Activated naive CD8-positive, alpha-beta T cell treated with anti-CD3 and anti-CD28 coated beads, Interleukin-2, amount 10 ng/mL, durations not matched to agents 7 days and 5 days (primary cell): Measurements from ENCODE around the gene ANKS1B. TPM values are rescaled to one million over a fixed set of nuclear protein-coding genes. Genes with fewer than 3 reads are reported as not detected.
"Not testable (repeated sequence)": the region's sequence is repeated elsewhere in the genome, so short reads cannot be mapped to it uniquely, and the experiment has no call there.

ENCODE experiments used
- ATAC-seq: fragments of 150-1000 bp; cut with Tn5 transposase; one replicate; pipeline ENCODE4 v1.10.0; 2021; ENCODE audit warnings: low read depth, moderate library complexity
- POLR2A ChIA-PET: fragments of 350-600 bp; sonication (Branson Sonifier 250); formaldehyde crosslinking; loops from one replicate; lab custom pipeline; 2021; ENCODE audit warnings: antibody characterized with exemption; lab: Charles Lee
- DNase-seq: peaks from one replicate; pipeline ENCODE4 v3.0.0; 2021
- H3K27ac Mint-ChIP-seq: one replicate; pipeline ENCODE4 v1.8.0; 2022; ENCODE audit warnings: mild to moderate bottlenecking, mixed read lengths
- H3K27me3 Mint-ChIP-seq: one replicate; pipeline ENCODE4 v1.8.0; 2022; ENCODE audit warnings: mild to moderate bottlenecking, moderate library complexity, mixed read lengths
- H3K36me3 Mint-ChIP-seq: one replicate; pipeline ENCODE4 v1.8.0; 2021; ENCODE audit warnings: mild to moderate bottlenecking, mixed read lengths
- H3K4me1 Mint-ChIP-seq: one replicate; pipeline ENCODE4 v1.8.0; 2021; ENCODE audit warnings: mixed read lengths
- H3K4me3 Mint-ChIP-seq: one replicate; pipeline ENCODE4 v1.8.0; 2022; ENCODE audit warnings: mild to moderate bottlenecking, moderate library complexity, mixed read lengths
- H3K9me3 Mint-ChIP-seq: one replicate; pipeline ENCODE4 v1.8.0; 2021; ENCODE audit warnings: mixed read lengths
- total RNA-seq, 2 experiments: library from RNA; stranded (reverse); gene quantifications; one replicate each; pipeline ENCODE4 v1.2.3, GENCODE V29; 2021

The ANKS1B gene
- total RNA-seq, 2 experiments from 2014 or later = not detected

DNA sequence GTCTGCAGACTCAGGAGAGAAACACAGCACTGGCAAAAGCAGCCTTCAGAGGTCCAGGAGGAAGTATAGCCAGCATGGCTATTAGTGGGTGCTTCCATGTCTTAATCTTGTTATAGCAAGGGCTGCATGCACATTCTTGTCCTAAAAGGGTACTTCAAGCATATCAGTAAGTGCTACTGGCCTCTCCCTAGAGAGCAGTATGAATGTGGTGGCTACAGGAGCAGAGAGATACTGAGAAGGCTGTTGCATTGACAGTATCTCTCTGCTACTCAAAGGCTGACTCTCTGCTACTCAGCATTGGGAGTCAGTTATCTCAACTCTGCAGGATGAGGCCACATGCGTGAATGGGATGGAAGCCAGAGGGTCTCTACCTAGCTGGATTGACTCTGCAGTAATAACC, 335.2 kb downstream of the ANKS1B start:
- Mint-ChIP-seq H3K36me3 (no peaks in the 10 kb centered on the region), H3K27me3 (no peaks in the 10 kb centered on the region), H3K27ac (no peak overlapping the region), H3K9me3 (no peaks in the 10 kb centered on the region), H3K4me1 (no peaks in the 10 kb centered on the region), H3K4me3 (no peak overlapping the region)
- POLR2A ChIA-PET = no interaction called here
- DNase-seq (no peak), ATAC-seq (no peak)

- Mint-ChIP-seq H3K27me3 (no peaks in the 10 kb centered on the region), H3K4me3 (no peak overlapping the region), H3K27ac (no peak overlapping the region), H3K4me1 (no peaks in the 10 kb centered on the region), H3K9me3 (no peaks in the 10 kb centered on the region), H3K36me3 (no peaks in the 10 kb centered on the region)
- DNase-seq (no peak), ATAC-seq (no peak)
- POLR2A ChIA-PET = no interaction called here
Measured at GRCh38 chr12:99648183-99648582, 336.6 kb downstream of the ANKS1B start.

DNA sequence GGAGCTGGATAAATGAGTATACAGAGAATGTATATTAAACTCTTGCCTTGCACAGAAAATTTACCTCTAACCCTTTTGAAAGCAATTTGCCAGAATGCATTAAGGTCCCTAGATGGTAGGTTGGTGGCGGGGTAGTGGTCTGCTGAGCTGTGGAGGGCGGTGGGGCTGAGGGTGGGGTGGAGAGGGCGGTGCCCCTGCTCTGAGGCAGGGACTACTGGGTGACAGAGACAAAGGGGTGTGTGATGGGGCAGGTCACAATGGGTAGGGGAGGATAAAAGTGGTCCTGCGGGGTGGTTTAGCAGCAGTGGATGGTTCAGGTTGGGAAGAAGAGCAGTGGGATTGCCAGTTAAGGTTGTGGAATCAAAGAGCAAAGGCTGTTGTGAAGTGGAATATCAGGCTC, 337.3 kb downstream of the ANKS1B start, which contains the start of gene GARIN6:
TSS of gene GARIN6 (plus strand) at position 301 of the 400 bp plus-strand sequence. CDS start 422 bp downstream, outside the sequence.
- POLR2A ChIA-PET = no interaction called here
- no peak for ATAC-seq
- Mint-ChIP-seq H3K27me3 (no peaks in the 10 kb centered on the region), H3K4me3 (no peak within 1 kb of the TSS), H3K9me3 (no peaks in the 10 kb centered on the region), H3K4me1 (no peaks in the 10 kb centered on the region), H3K36me3 (no peaks in the 10 kb centered on the region), H3K27ac (no peak within 1 kb of the TSS)
- no peak for DNase-seq

DNA sequence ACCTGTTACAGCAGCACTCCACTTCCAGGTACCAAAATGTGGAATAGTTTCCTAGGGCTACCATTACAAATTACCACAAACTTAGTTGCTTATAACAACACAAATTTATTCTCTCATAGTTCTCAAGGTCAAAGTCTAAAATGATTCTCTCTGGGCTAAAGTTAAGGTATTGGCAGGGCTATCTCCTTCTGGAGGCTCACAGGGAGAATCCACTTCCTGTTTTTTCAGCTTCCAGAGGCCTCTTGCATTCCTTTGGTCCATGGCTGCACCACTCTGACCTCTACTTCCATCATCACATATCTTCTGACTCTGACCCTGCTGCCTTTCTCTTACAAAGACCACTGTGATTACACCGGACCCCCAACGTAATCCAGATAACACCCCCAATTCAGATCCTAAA, 340.1 kb downstream of the ANKS1B start:
- H3K27ac Mint-ChIP-seq = no peak overlapping the region
- POLR2A ChIA-PET = no interaction called here
- no peaks in the 10 kb centered on the region for H3K4me1 Mint-ChIP-seq
- H3K27me3 Mint-ChIP-seq = no peaks in the 10 kb centered on the region
- ATAC-seq (no peak), DNase-seq (no peak)
- no peak overlapping the region for H3K4me3 Mint-ChIP-seq
- peaks cover 1% of the 10 kb centered on the region for H3K9me3 Mint-ChIP-seq
- no peaks in the 10 kb centered on the region for H3K36me3 Mint-ChIP-seq

- DNase-seq (no peak), ATAC-seq (no peak)
- H3K36me3 Mint-ChIP-seq = no peaks in the 10 kb centered on the region
- no peak overlapping the region for H3K27ac Mint-ChIP-seq
- no peaks in the 10 kb centered on the region for H3K4me1 Mint-ChIP-seq
- H3K4me3 Mint-ChIP-seq = no peak overlapping the region
- no peaks in the 10 kb centered on the region for H3K27me3 Mint-ChIP-seq
- H3K9me3 Mint-ChIP-seq = no peaks in the 10 kb centered on the region
- POLR2A ChIA-PET = no interaction called here
Measured at GRCh38 chr12:99627459-99627858, 357.3 kb downstream of the ANKS1B start.

DNA sequence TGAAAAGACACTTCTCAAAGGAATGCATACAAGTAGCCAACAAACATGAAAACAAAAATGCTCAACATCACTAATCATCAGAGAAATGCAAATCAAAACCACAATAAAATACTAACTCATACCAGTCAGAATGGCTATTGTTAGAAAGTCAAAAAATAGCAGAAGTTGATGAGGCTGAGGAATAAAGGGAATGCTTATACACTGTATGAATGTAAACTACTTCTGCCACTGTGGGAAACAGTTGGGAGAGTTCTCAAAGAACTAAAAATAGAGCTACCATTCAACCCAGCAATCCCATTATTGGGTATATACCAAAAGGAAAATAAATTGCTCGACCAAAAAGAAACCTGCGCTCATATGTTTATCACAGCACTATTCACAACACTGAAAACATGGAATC, 360.1 kb downstream of the ANKS1B start:
- H3K36me3 Mint-ChIP-seq, H3K4me1 Mint-ChIP-seq, H3K27ac Mint-ChIP-seq, POLR2A ChIA-PET, H3K27me3 Mint-ChIP-seq, H3K9me3 Mint-ChIP-seq, ATAC-seq, DNase-seq, H3K4me3 Mint-ChIP-seq: not testable (repeated sequence)

DNA sequence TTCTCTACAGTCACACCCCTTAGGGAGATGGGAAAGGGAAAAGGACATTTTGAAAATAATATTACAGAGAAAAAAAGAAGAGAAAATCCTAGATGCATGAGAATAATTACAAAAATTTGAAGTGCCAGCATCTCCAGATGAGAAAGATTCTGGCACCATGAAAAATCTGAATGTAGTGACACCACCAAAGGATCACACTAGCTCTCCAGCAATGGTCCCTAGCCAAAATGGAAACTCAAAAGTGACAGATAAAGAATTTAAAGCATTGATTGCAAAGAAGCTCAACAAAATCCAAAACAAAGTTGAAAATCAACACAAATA, 364.6 kb downstream of the ANKS1B start:
- POLR2A ChIA-PET = no interaction called here

GRCh38 chr12:99619389-99620158, 365.2 kb downstream of the ANKS1B start:
- H3K27ac Mint-ChIP-seq = no peak overlapping the region
- no peaks in the 10 kb centered on the region for H3K27me3 Mint-ChIP-seq
- POLR2A ChIA-PET = no interaction called here
- DNase-seq (no peak), ATAC-seq (no peak)
- no peak overlapping the region for H3K4me3 Mint-ChIP-seq
- no peaks in the 10 kb centered on the region for H3K9me3 Mint-ChIP-seq
- H3K4me1 Mint-ChIP-seq = no peaks in the 10 kb centered on the region
- H3K36me3 Mint-ChIP-seq = no peaks in the 10 kb centered on the region

More for the DNA sequence above, 364.6 kb downstream of the ANKS1B start:
- no peaks in the 10 kb centered on the region for H3K9me3 Mint-ChIP-seq
- H3K4me3 Mint-ChIP-seq = no peak overlapping the region
- ATAC-seq (no peak), DNase-seq (no peak)
- H3K27ac Mint-ChIP-seq = no peak overlapping the region
- no peaks in the 10 kb centered on the region for H3K27me3 Mint-ChIP-seq
- no peaks in the 10 kb centered on the region for H3K36me3 Mint-ChIP-seq
- H3K4me1 Mint-ChIP-seq = no peaks in the 10 kb centered on the region

GRCh38 chr12:99618657-99619056, 366.1 kb downstream of the ANKS1B start:
- POLR2A ChIA-PET = no interaction called here
- ATAC-seq = no peak
- H3K9me3 Mint-ChIP-seq = no peaks in the 10 kb centered on the region
- H3K27me3 Mint-ChIP-seq = no peaks in the 10 kb centered on the region
- no peaks in the 10 kb centered on the region for H3K4me1 Mint-ChIP-seq
- no peak overlapping the region for H3K27ac Mint-ChIP-seq
- DNase-seq = no peak
- no peak overlapping the region for H3K4me3 Mint-ChIP-seq
- H3K36me3 Mint-ChIP-seq = no peaks in the 10 kb centered on the region

- H3K4me3 Mint-ChIP-seq = no peak overlapping the region
- POLR2A ChIA-PET = no interaction called here
- H3K36me3 Mint-ChIP-seq = no peaks in the 10 kb centered on the region
- no peak for ATAC-seq
- H3K27me3 Mint-ChIP-seq = no peaks in the 10 kb centered on the region
- no peak for DNase-seq
- H3K4me1 Mint-ChIP-seq = no peaks in the 10 kb centered on the region
- H3K27ac Mint-ChIP-seq = no peak overlapping the region
- H3K9me3 Mint-ChIP-seq = peaks cover 4% of the 10 kb centered on the region
Measured at GRCh38 chr12:99611599-99611998, 373.1 kb downstream of the ANKS1B start.

GRCh38 chr12:99611117-99611516, 373.6 kb downstream of the ANKS1B start:
- no peaks in the 10 kb centered on the region for H3K27me3 Mint-ChIP-seq
- POLR2A ChIA-PET = no interaction called here

DNA sequence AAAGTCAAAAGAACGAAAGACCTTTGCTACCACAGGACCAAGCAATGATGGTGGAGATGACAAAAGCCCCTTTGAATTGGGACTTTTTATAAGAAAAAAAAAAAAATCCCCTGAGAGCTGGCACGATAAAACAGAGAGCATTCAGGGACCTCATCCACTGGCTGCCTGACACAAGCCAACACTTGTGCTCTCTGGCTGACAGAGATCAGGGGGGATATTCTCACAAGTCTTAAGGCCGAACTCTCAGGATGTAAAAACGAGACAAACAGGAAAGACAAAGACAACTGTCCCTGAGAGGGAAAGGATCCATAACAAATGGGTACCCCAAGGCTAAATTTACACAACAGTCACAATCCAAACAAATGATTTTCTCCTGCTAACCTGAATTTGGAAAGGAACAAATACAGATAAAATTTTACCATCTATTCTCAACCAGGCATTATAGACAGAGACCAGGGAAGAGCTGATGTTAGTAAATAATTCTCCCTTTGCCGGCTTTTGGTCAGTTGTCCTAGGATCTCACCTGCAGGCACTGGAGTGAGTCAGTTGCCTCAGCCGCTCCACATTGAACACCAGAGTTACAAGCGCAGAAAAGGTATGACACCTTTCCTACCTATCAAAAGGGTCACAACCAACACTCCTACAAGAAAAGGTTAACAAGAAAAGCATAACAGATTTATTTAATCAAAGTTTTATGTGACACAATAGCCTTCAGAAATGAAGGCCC, 375.1 kb downstream of the ANKS1B start:
- H3K36me3 Mint-ChIP-seq = no peaks in the 10 kb centered on the region
- POLR2A ChIA-PET = no interaction called here
- H3K27ac Mint-ChIP-seq = no peak overlapping the region
- H3K4me3 Mint-ChIP-seq = no peak overlapping the region
- no peaks in the 10 kb centered on the region for H3K4me1 Mint-ChIP-seq
- peaks cover 4% of the 10 kb centered on the region for H3K9me3 Mint-ChIP-seq
- ATAC-seq (no peak), DNase-seq (no peak)
- no peaks in the 10 kb centered on the region for H3K27me3 Mint-ChIP-seq

More at GRCh38 chr12:99611117-99611516, 373.6 kb downstream of the ANKS1B start:
- no peak overlapping the region for H3K4me3 Mint-ChIP-seq
- DNase-seq = no peak
- H3K9me3 Mint-ChIP-seq = peaks cover 4% of the 10 kb centered on the region
- no peak for ATAC-seq
- H3K36me3 Mint-ChIP-seq = no peaks in the 10 kb centered on the region
- H3K4me1 Mint-ChIP-seq = no peaks in the 10 kb centered on the region
- H3K27ac Mint-ChIP-seq = no peak overlapping the region

DNA sequence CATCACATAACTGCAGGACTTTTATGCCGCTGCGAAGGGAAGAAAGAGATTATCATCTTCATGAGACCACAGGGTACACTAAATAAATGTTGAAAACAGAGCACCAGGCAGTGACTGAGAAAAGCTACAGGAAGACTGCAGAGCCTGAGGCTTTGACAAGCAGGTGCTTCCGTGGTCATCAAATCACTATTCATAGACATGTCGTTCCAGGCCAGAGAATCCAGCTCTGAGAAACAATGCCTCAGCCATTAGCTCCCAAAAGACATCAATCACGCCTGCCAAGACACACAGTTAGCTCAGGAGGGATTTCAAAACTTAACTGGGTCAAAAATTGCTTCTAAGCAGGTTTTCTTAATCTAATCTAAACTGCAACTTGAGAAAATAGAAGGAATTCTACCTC, 384.3 kb downstream of the ANKS1B start:
- peaks cover 1% of the 10 kb centered on the region for H3K9me3 Mint-ChIP-seq
- no peaks in the 10 kb centered on the region for H3K4me1 Mint-ChIP-seq
- H3K27me3 Mint-ChIP-seq = no peaks in the 10 kb centered on the region
- no peak overlapping the region for H3K27ac Mint-ChIP-seq
- POLR2A ChIA-PET = no interaction called here
- DNase-seq (no peak), ATAC-seq (no peak)
- no peaks in the 10 kb centered on the region for H3K36me3 Mint-ChIP-seq
- no peak overlapping the region for H3K4me3 Mint-ChIP-seq

DNA sequence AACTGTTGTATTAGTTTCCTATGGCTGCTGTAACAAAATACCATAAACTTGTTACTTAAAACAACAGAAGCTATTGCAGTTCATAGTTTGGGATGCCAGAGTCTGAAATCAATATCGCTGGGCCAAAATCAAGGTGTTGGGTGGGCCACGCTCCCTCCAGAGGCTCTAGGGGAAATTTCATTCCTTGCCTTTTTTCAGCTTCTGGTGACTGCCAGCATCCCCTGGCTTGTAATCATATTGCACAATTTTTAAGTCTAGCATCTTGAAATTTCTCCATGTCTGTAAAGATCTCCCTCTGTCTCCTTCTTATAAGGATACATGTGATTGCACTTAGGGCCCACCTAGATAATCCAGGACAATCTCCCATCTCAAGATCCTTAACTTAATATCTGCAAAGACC, 386.0 kb downstream of the ANKS1B start:
- no peak for DNase-seq
- Mint-ChIP-seq H3K27ac (no peak overlapping the region), H3K9me3 (peaks cover 1% of the 10 kb centered on the region), H3K4me3 (no peak overlapping the region), H3K36me3 (no peaks in the 10 kb centered on the region), H3K27me3 (no peaks in the 10 kb centered on the region), H3K4me1 (no peaks in the 10 kb centered on the region)
- POLR2A ChIA-PET = no interaction called here
- ATAC-seq = no peak
